ENCODE data around the gene ANKRD1.

- TF ChIP-seq CTCF (conservative IDR thresholded peaks at IDR 0.05 in 1 of 2, IDR thresholded peaks at IDR 0.05 in 1 of 2; ENCODE audit: low read depth in 1 of 2, low read length in 2 of 2) (no peak), EZH2 (IDR thresholded peaks at IDR 0.05; ENCODE audit: low read length, missing control alignments) (no peak)
These were observed 16.9 kb upstream of the ANKRD1 start for GRCh38 chr10:90937645-90938258.

All from fibroblast of lung (primary cell).